Stimulated activated CD8-positive, alpha-beta memory T cell treated with anti-CD3 and anti-CD28 coated beads, Interleukin-4, amount 100 ng/mL, for 4 hours (primary cell): Measurements from ENCODE around the gene WAPL.
"Not testable (repeated sequence)": the region's sequence is repeated elsewhere in the genome, so short reads cannot be mapped to it uniquely, and the experiment has no call there.

Experiments used
- DNase-seq, 2 donors: peaks; one replicate each; pipeline ENCODE4 v3.0.0-alpha.2; 2020; ENCODE audit warnings: low read depth in 2 of 2, low spot score in 1 of 2

WAPL gene, protein sequence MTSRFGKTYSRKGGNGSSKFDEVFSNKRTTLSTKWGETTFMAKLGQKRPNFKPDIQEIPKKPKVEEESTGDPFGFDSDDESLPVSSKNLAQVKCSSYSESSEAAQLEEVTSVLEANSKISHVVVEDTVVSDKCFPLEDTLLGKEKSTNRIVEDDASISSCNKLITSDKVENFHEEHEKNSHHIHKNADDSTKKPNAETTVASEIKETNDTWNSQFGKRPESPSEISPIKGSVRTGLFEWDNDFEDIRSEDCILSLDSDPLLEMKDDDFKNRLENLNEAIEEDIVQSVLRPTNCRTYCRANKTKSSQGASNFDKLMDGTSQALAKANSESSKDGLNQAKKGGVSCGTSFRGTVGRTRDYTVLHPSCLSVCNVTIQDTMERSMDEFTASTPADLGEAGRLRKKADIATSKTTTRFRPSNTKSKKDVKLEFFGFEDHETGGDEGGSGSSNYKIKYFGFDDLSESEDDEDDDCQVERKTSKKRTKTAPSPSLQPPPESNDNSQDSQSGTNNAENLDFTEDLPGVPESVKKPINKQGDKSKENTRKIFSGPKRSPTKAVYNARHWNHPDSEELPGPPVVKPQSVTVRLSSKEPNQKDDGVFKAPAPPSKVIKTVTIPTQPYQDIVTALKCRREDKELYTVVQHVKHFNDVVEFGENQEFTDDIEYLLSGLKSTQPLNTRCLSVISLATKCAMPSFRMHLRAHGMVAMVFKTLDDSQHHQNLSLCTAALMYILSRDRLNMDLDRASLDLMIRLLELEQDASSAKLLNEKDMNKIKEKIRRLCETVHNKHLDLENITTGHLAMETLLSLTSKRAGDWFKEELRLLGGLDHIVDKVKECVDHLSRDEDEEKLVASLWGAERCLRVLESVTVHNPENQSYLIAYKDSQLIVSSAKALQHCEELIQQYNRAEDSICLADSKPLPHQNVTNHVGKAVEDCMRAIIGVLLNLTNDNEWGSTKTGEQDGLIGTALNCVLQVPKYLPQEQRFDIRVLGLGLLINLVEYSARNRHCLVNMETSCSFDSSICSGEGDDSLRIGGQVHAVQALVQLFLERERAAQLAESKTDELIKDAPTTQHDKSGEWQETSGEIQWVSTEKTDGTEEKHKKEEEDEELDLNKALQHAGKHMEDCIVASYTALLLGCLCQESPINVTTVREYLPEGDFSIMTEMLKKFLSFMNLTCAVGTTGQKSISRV (N-terminal part only)

DNA sequence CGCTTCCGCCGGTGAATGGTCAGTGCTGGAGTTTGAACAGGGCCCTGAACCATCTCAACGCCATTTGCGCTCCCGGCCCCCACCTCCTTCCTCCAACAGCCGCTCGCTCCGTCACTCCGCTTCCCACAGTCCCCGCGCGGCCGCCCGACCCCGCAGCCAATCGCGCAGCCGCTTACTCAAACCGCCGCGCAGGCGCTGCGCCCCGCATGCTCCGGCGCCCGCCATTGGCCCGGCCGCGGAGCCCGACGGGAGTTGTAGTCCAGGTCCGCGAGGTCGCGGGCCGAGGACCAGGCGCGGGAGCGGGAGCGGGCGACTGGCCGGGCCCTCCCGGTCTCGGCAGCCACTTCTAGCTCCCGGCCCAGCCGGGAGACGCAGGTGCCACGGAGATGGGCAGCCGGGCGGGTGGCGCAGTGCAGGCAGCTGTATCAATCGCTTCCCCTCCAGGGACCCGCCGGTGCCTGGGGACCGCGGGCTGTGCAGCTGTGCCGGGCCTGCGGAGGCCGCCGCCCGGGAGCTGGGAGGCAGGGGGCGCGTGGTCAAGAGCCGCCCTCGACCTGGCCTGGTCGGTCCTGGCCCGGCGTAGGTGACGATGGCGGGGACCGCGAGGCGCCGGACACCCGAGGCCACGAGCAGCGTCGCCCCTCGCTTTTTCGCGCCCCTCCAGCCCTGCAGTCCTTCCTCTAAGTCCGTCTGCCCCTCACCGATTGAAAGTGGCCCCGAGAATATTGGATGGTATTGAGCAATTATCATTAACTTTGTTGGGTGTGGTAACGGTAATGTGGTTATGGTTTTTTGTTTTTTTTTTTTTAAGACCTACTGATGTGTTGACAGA, at the start of gene WAPL:
TSS of gene WAPL (minus strand) at position 115 of the 832 bp plus-strand sequence. CDS start 3,723 bp downstream, outside the sequence.
- DNase-seq, result peak; percentile 82 to 87

DNA sequence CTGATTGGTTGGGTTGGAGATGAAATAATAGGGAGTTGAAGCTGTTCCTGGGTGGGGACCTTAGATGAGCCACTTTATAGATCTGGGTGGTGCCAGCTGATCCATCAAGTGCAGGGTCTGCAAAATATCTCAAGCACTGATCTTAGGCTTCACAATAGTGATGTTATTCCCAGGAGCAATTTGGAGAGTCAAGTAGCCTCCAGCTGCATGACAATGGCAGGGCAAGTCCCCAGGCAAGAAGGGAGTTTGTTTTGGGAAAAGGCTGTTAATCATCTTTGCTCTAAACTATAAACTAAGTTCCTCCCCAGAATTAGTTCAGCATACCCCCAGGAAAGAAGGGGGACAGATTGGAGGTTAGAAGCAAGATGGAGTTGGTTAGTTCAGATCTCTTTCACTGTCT, 47.7 kb upstream of the WAPL start:
- DNase-seq, result no peak

- not testable (repeated sequence) for DNase-seq
Observed at GRCh38 chr10:86566518-86566917, 44.9 kb upstream of the WAPL start.

DNA sequence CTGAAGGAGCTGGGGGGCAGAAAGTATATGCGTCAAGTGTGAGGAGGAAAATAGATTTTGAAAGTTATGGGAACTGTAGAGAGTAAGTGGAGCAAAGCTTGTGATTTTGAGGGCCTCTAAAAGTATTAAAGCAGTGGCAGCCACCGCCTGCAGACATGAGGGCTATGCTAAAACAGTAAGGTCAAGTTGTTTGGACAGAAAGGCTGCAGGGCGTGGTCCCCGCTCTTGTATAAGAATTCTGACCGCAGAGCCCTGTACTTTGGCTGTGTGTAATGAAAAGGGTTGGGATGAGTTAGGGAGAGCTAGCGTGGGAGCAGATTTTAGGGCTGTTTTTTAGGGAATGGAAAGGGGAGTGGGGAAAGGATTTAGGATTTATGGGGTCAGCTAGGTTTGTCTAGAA, 41.7 kb upstream of the WAPL start:
- DNase-seq, result not testable (repeated sequence)

- not testable (repeated sequence) for DNase-seq
Observed at GRCh38 chr10:86558695-86559094, 37.1 kb upstream of the WAPL start.

- no peak for DNase-seq
Observed at GRCh38 chr10:86556933-86557649, 35.5 kb upstream of the WAPL start.

DNA sequence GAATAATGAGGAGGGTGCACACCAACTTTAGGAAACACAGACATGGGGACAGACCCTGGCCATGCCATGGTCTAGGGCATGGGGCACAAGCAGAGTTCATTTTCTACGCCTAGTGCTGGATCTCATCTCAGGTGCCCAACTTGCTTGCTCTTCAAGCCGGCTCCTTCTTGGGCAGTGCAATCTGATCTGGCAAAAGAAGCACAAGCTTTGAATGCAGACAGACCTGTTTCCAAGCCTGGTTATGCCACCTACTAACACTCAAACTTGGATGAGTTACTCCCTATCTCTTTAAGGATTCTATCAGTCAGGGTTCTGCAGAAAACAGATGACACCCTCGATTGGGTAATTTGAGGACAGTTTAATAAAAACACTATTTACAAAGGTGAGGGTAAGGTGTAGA, 34.9 kb upstream of the WAPL start:
- no peak for DNase-seq

DNA sequence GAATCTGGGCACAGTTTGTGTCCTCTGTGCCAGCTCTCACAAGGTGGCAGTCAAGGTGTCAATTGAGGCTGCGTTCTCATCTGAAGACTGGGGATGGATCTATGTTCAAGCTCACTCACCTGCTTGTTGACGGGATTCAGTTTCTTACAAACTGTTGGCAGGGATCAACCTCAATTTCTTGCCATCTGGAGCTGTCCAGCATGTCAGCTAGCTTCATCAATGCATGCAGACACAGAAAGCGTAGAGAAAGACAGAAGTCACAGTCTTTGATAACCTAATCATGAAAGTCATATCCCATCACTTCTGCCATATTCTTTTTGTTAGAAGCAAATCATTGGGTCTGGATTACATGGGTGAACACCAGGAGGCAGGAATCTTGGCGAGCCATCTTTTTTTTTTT, 32.0 kb upstream of the WAPL start:
- DNase-seq, result no peak

GRCh38 chr10:86553213-86553612, 31.6 kb upstream of the WAPL start:
- DNase-seq, result no peak

- DNase-seq, result no peak
Observed at GRCh38 chr10:86547296-86547695, 25.7 kb upstream of the WAPL start.

- DNase-seq, result no peak
Observed at GRCh38 chr10:86545101-86545500, 23.5 kb upstream of the WAPL start.

- DNase-seq, result no peak
Observed at GRCh38 chr10:86540016-86540415, 18.4 kb upstream of the WAPL start.

DNA sequence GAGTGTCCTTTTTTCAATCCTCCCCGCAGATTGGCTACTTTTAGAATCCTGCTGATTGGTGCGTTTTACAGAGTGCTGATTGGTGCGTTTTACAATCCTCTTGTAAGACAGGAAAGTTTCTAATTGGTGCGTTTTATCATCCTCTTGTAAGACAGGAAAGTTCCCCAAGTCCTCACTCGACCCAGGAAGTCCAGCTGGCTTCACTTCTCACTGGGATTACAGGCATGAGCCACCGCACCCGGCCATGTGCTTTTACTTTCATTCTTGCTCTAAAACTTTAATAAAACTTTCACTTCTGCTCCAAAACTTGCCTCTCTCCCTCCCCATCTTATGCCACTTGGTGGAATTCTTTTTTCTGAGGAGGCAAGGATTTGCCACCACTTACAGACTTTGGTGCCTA, 17.0 kb upstream of the WAPL start:
- DNase-seq, result no peak

DNA sequence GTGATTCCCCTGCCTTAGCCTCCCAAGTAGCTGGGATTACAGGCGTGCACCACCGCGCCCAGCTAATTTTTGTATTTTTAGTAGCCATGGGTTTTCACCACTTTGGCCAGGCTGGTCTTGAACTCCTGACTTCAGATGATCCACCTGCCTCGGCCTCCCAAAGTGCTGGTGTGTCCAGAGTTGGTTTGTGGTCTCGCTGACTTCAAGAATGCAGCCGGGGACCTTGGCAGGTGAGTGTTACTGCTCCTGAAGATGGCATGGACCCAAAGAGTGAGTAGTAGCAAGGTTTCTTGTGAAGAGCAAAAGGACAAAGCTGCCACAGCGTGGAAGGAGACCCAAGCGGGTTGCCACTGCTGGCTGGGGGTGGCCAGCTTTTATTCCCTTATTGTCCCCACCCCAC, 16.4 kb upstream of the WAPL start:
- not testable (repeated sequence) for DNase-seq

- peak in 1 of 2 donors; percentile 25 for DNase-seq
Observed at GRCh38 chr10:86536294-86536861, 14.8 kb upstream of the WAPL start.

DNA sequence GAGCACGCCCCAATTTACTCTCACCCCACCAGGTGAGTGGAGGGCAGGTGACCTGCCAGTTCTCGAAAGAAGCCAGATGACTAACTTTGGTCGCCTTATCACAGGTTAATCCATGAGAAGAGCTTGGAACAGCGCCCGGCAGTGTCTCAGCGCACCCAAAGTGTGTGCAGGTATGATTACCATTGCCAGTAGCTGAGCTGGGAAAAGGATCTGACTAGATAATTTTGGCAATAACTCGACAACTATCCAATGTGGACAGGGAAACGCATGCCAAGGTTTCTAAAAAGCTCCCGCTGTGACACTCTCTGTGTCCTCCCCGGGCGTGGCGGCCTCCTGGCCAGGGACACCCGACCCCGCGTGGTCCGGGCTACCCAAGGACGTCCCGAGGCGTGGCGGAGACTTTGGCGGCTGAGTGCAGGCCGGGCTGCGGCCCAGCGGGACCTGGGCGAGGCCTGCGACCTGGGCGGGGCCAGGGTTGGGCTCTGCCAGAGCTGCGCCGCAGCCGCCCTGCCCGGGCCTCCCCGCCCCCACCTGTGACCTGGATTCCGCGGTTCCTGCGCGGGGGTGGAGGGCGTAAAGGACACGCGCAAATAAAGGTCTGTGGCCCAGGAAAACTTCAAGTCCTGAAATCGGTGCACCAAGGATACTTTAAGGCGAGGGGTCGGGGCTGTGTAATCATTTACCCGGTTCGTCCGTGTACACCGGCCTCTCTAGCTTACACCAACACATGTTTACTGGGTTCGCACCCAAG, 13.7 kb upstream of the WAPL start:
- DNase-seq, result no peak

DNA sequence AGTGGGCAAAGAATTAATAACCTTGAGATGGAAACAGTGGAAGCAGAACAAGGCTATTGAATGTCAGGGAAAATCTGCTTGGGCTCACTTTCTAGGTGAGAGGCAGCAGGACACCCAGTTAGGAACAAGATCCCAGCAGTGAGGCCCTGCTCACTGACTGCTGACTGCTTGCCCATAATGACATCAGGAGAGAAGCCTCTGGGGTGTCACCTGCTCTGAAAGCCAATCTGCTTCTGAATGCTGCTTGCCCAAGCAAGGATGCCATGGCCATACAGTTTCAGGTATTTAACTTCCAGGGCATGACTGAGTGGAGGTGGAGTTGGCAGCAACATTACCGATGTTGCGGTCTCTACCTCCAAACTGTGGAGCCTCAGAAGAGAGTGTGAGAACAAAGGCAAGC, 11.7 kb upstream of the WAPL start:
- DNase-seq, result no peak

DNA sequence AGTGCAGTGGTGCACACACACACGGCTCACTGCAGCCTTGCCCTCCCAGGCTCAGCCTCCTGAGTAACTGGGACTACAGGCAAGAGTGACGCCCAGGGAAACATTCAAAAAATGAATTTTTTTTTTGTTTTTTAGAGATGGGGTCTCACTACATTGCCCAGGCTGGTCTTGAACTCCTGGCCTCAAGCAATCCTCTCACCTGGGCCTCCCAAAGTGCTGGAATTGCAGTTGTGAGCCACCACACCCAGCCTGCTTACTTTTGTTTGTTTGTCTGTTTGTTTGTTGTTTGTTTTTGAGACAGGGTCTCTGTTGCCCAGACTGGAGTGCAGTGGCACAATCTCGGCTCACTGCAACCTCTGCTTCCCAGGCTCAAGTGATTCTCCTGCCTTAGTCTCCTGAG, 7.1 kb upstream of the WAPL start:
- not testable (repeated sequence) for DNase-seq

- DNase-seq, result no peak
Observed at GRCh38 chr10:86526606-86527005, 5.0 kb upstream of the WAPL start.
